ENCODE data around the gene IDUA. TPM values are rescaled to one million over a fixed set of nuclear protein-coding genes. Genes with fewer than 3 reads are reported as not detected.

IDUA gene
- total and polyA plus RNA-seq, 7 experiments from 2014 or later, result 8.3 to 72.4 (median 62.9) TPM

GRCh38 chr4:995311-996026, 8.6 kb downstream of the IDUA start:
- H3K9me3 Mint-ChIP-seq, result no peaks in the 10 kb centered on the region
- H3K27ac ChIP-seq (ENCODE audit: low read depth, low read length), result no peak overlapping the region
- intact Hi-C loops (cut with micrococcal nuclease), result no loop called here
- H3K4me3 Mint-ChIP-seq, result peak overlapping the region in 1 of 10 donors; percentile 30
- H3K36me3 ChIP-seq (ENCODE audit: control insufficient read depth in 2 of 3, insufficient read depth in 3 of 3, low read length in 3 of 3), result peaks cover 0 to 17% (median 0%) of the 10 kb centered on the region in 3 experiments
- H3K9me3 ChIP-seq (ENCODE audit: control insufficient read depth in 2 of 3, low read length in 3 of 3), result no peaks in the 10 kb centered on the region
- H3K36me3 Mint-ChIP-seq, result no peaks in the 10 kb centered on the region
- POLR2A ChIA-PET, result no interaction called here
- peaks cover 0 to 14% (median 13%) of the 10 kb centered on the region in 7 donors for H3K4me1 Mint-ChIP-seq
- CTCF ChIA-PET, result no interaction called here
- peaks cover 0 to 9% of the 10 kb centered on the region in 2 donors for H3K4me1 ChIP-seq (ENCODE audit: control insufficient read depth in 2 of 2, insufficient read depth in 2 of 2, low read length in 2 of 2)
- H3K4me3 ChIP-seq (ENCODE audit: low read length), result no peak overlapping the region
- DNase-seq (no peak), ATAC-seq (no peak)
- peaks cover 9 to 28% (median 17%) of the 10 kb centered on the region in 5 donors for H3K27me3 Mint-ChIP-seq
- peaks cover 3 to 7% of the 10 kb centered on the region in 2 donors for H3K27me3 ChIP-seq (ENCODE audit: control insufficient read depth in 2 of 2, insufficient read depth in 2 of 2, low read length in 2 of 2)
- peak overlapping the region in 1 of 9 donors; percentile 43 for H3K27ac Mint-ChIP-seq

- Mint-ChIP-seq H3K36me3 (no peaks in the 10 kb centered on the region), H3K4me3 (peak overlapping the region in 2 of 10 donors; percentile 41 to 45), H3K9me3 (no peaks in the 10 kb centered on the region), H3K27ac (no peak overlapping the region), H3K27me3 (peaks cover 9 to 34% (median 17%) of the 10 kb centered on the region in 5 donors), H3K4me1 (peaks cover 0 to 14% (median 13%) of the 10 kb centered on the region in 7 donors)
- Histone ChIP-seq H3K4me1 (ENCODE audit: control insufficient read depth in 2 of 2, insufficient read depth in 2 of 2, low read length in 2 of 2) (peaks cover 0 to 9% of the 10 kb centered on the region in 2 donors), H3K4me3 (ENCODE audit: low read length) (no peak overlapping the region), H3K9me3 (ENCODE audit: control insufficient read depth in 2 of 3, low read length in 3 of 3) (no peaks in the 10 kb centered on the region), H3K27ac (ENCODE audit: low read depth, low read length) (no peak overlapping the region), H3K27me3 (ENCODE audit: control insufficient read depth in 2 of 2, insufficient read depth in 2 of 2, low read length in 2 of 2) (peaks cover 3 to 7% of the 10 kb centered on the region in 2 donors), H3K36me3 (ENCODE audit: control insufficient read depth in 2 of 3, insufficient read depth in 3 of 3, low read length in 3 of 3) (peaks cover 0 to 8% (median 0%) of the 10 kb centered on the region in 3 experiments)
- CTCF ChIA-PET, result no interaction called here
- POLR2A ChIA-PET, result no interaction called here
- no peak for ATAC-seq
- no peak for DNase-seq
- intact Hi-C loops (cut with micrococcal nuclease), result no loop called here
Measured at GRCh38 chr4:996030-996996, 9.5 kb downstream of the IDUA start.

GRCh38 chr4:996997-997374, 10.1 kb downstream of the IDUA start:
- Histone ChIP-seq H3K9me3 (ENCODE audit: control insufficient read depth in 2 of 3, low read length in 3 of 3) (no peaks in the 10 kb centered on the region), H3K4me1 (ENCODE audit: control insufficient read depth in 2 of 2, insufficient read depth in 2 of 2, low read length in 2 of 2) (peaks cover 0 to 9% of the 10 kb centered on the region in 2 donors), H3K27ac (ENCODE audit: low read depth, low read length) (no peak overlapping the region), H3K36me3 (ENCODE audit: control insufficient read depth in 2 of 3, insufficient read depth in 3 of 3, low read length in 3 of 3) (peaks cover 0 to 2% (median 0%) of the 10 kb centered on the region in 3 experiments), H3K27me3 (ENCODE audit: control insufficient read depth in 2 of 2, insufficient read depth in 2 of 2, low read length in 2 of 2) (peaks cover 3 to 7% of the 10 kb centered on the region in 2 donors), H3K4me3 (ENCODE audit: low read length) (no peak overlapping the region)
- intact Hi-C loops (cut with micrococcal nuclease), result no loop called here
- ATAC-seq (no peak), DNase-seq (no peak)
- no peaks in the 10 kb centered on the region for H3K9me3 Mint-ChIP-seq
- no peak overlapping the region for H3K27ac Mint-ChIP-seq
- peaks cover 9 to 37% (median 17%) of the 10 kb centered on the region in 5 donors for H3K27me3 Mint-ChIP-seq
- no peaks in the 10 kb centered on the region for H3K36me3 Mint-ChIP-seq
- peak overlapping the region in 3 of 10 donors; percentile 8 to 45 (median 41) for H3K4me3 Mint-ChIP-seq
- ChIA-PET POLR2A (no interaction called here), CTCF (no interaction called here)
- H3K4me1 Mint-ChIP-seq, result peaks cover 0 to 14% (median 13%) of the 10 kb centered on the region in 7 donors

- ChIA-PET POLR2A (no interaction called here), CTCF (no interaction called here)
- H3K4me3 ChIP-seq (ENCODE audit: low read length), result no peak overlapping the region
Measured at GRCh38 chr4:997375-998071, 10.7 kb downstream of the IDUA start.

GRCh38 chr4:998096-998691, 11.3 kb downstream of the IDUA start:
- peaks cover 0 to 15% (median 13%) of the 10 kb centered on the region in 7 donors for H3K4me1 Mint-ChIP-seq
- Histone ChIP-seq H3K27me3 (ENCODE audit: control insufficient read depth in 2 of 2, insufficient read depth in 2 of 2, low read length in 2 of 2) (peaks cover 3 to 7% of the 10 kb centered on the region in 2 donors), H3K9me3 (ENCODE audit: control insufficient read depth in 2 of 3, low read length in 3 of 3) (no peaks in the 10 kb centered on the region), H3K36me3 (ENCODE audit: control insufficient read depth in 2 of 3, insufficient read depth in 3 of 3, low read length in 3 of 3) (no peaks in the 10 kb centered on the region), H3K27ac (ENCODE audit: low read depth, low read length) (no peak overlapping the region), H3K4me1 (ENCODE audit: control insufficient read depth in 2 of 2, insufficient read depth in 2 of 2, low read length in 2 of 2) (peaks cover 0 to 9% of the 10 kb centered on the region in 2 donors), H3K4me3 (ENCODE audit: low read length) (no peak overlapping the region)
- intact Hi-C loops (cut with micrococcal nuclease), result no loop called here
- no peak for ATAC-seq
- no peak for DNase-seq
- H3K36me3 Mint-ChIP-seq, result no peaks in the 10 kb centered on the region
- ChIA-PET POLR2A (no interaction called here), CTCF (no interaction called here)
- peak overlapping the region in 1 of 9 donors; percentile 56 for H3K27ac Mint-ChIP-seq
- H3K9me3 Mint-ChIP-seq, result no peaks in the 10 kb centered on the region
- H3K27me3 Mint-ChIP-seq, result peaks cover 9 to 39% (median 17%) of the 10 kb centered on the region in 5 donors
- peak overlapping the region in 4 of 10 donors; percentile 19 to 72 (median 40) for H3K4me3 Mint-ChIP-seq

More at GRCh38 chr4:997375-998071, 10.7 kb downstream of the IDUA start:
- no peaks in the 10 kb centered on the region for H3K9me3 ChIP-seq (ENCODE audit: control insufficient read depth in 2 of 3, low read length in 3 of 3)
- no peak overlapping the region for H3K27ac Mint-ChIP-seq
- peaks cover 9 to 39% (median 17%) of the 10 kb centered on the region in 5 donors for H3K27me3 Mint-ChIP-seq
- H3K36me3 Mint-ChIP-seq, result no peaks in the 10 kb centered on the region
- H3K36me3 ChIP-seq (ENCODE audit: control insufficient read depth in 2 of 3, insufficient read depth in 3 of 3, low read length in 3 of 3), result no peaks in the 10 kb centered on the region
- DNase-seq (no peak), ATAC-seq (peak; percentile 52)
- H3K27me3 ChIP-seq (ENCODE audit: control insufficient read depth in 2 of 2, insufficient read depth in 2 of 2, low read length in 2 of 2), result peaks cover 3 to 7% of the 10 kb centered on the region in 2 donors
- H3K9me3 Mint-ChIP-seq, result no peaks in the 10 kb centered on the region
- peaks cover 0 to 15% (median 13%) of the 10 kb centered on the region in 7 donors for H3K4me1 Mint-ChIP-seq
- intact Hi-C loops (cut with micrococcal nuclease), result no loop called here
- peaks cover 0 to 9% of the 10 kb centered on the region in 2 donors for H3K4me1 ChIP-seq (ENCODE audit: control insufficient read depth in 2 of 2, insufficient read depth in 2 of 2, low read length in 2 of 2)
- no peak overlapping the region for H3K27ac ChIP-seq (ENCODE audit: low read depth, low read length)
- H3K4me3 Mint-ChIP-seq, result peak overlapping the region in 7 of 10 donors; percentile 19 to 72 (median 37)

All from naive thymus-derived CD4-positive, alpha-beta T cell (primary cell).